Neural cell (in vitro differentiated cells): ENCODE results near the gene KCNJ8. TPM values are rescaled to one million over a fixed set of nuclear protein-coding genes. Genes with fewer than 3 reads are reported as not detected.
A peak's percentile ranks its signal among the peaks of the same experiment; 100 is the strongest.

Experiments
- H2AFZ ChIP-seq: fragments of 200-600, 300-800 bp; sonication (generic), shearing (Covaris generic); 2 replicates; pipeline ENCODE4 v1.6.0; 2014; ENCODE audit warnings: low read depth, mild to moderate bottlenecking, antibody characterized with exemption, low read length, moderate library complexity
- H3F3A ChIP-seq: fragments of 200-600 bp; shearing (Covaris generic); 2 replicates; pipeline ENCODE4 v1.6.1; 2016; ENCODE audit warnings: mild to moderate bottlenecking, moderate library complexity, mixed read lengths, antibody characterized with exemption, low read length; ENCODE audit not compliant: insufficient read depth, poor library complexity, severe bottlenecking
- H3K27ac ChIP-seq: fragments of 200-600, 300-800 bp; sonication (generic), shearing (Covaris generic); 2 replicates; pipeline ENCODE4 v1.5.1; 2014; ENCODE audit warnings: mild to moderate bottlenecking, low read length, moderate library complexity
- H3K27me3 ChIP-seq: fragments of 300-800, 200-600 bp; sonication (generic), shearing (Covaris generic); 2 replicates; pipeline ENCODE4 v1.6.0; 2014; ENCODE audit warnings: mild to moderate bottlenecking, low read depth, low read length, moderate library complexity; ENCODE audit not compliant: insufficient read depth
- H3K36me3 ChIP-seq: fragments of 300-800, 200-600 bp; sonication (generic), shearing (Covaris generic); 2 replicates; pipeline ENCODE4 v1.5.1; 2014; ENCODE audit warnings: mild to moderate bottlenecking, antibody characterized with exemption, low read length, moderate library complexity; ENCODE audit not compliant: insufficient read depth
- H3K4me2 ChIP-seq: fragments of 300-800, 200-600 bp; sonication (generic), shearing (Covaris generic); 2 replicates; pipeline ENCODE4 v1.6.0; 2014; ENCODE audit warnings: mild to moderate bottlenecking, low read length
- H3K4me3 ChIP-seq: fragments of 300-800, 200-600 bp; sonication (generic), shearing (Covaris generic); 2 replicates; pipeline ENCODE4 v1.5.1; 2014; ENCODE audit warnings: mild to moderate bottlenecking, low read length, moderate library complexity
- H3K79me2 ChIP-seq: fragments of 200-600 bp; shearing (Covaris generic); replicated peaks from 2 replicates; pipeline ENCODE4 v1.6.0; 2014; ENCODE audit warnings: mild to moderate bottlenecking, low read length, moderate library complexity; ENCODE audit not compliant: insufficient read depth
- H3K9ac ChIP-seq: fragments of 300-800, 200-600 bp; sonication (generic), shearing (Covaris generic); 2 replicates; pipeline ENCODE4 v1.6.1; 2016; ENCODE audit warnings: mild to moderate bottlenecking, low read length, mixed read lengths
- H3K9me2 ChIP-seq: fragments of 200-600 bp; shearing (Covaris generic); 2 replicates; pipeline ENCODE4 v1.6.1; 2016; ENCODE audit warnings: mild to moderate bottlenecking, low read length, mixed read lengths; ENCODE audit not compliant: insufficient read depth
- H3K9me3 ChIP-seq: fragments of 200-600, 300-800 bp; sonication (generic), shearing (Covaris generic); 2 replicates; pipeline ENCODE4 v1.6.1; 2016; ENCODE audit warnings: mild to moderate bottlenecking, mixed run types, low read length, moderate library complexity, mixed read lengths
- H4K20me1 ChIP-seq: fragments of 200-600 bp; shearing (Covaris generic); 2 replicates; pipeline ENCODE4 v1.6.1; 2016; ENCODE audit warnings: mild to moderate bottlenecking, mixed run types; ENCODE audit not compliant: insufficient read depth
- CTCF ChIP-seq: fragments of 450-650 bp; IDR thresholded peaks from 2 replicates; pipeline ENCODE4 v1.5.1; 2014; ENCODE audit warnings: antibody characterized with exemption, mild to moderate bottlenecking, moderate library complexity; ENCODE audit not compliant: poor library complexity, severe bottlenecking
- EP300 ChIP-seq: fragments of 450-650 bp; conservative IDR thresholded peaks from 2 replicates; pipeline ENCODE4 v1.6.1; 2014; ENCODE audit warnings: antibody characterized with exemption, mild to moderate bottlenecking, moderate library complexity; ENCODE audit not compliant: poor library complexity, severe bottlenecking
- EZH2 ChIP-seq: fragments of 200-600, 300-800 bp; shearing (Covaris generic), sonication (generic); IDR thresholded peaks from 2 replicates; pipeline ENCODE4 v1.6.1; 2014; ENCODE audit warnings: antibody characterized with exemption, low read length, borderline replicate concordance, mild to moderate bottlenecking; ENCODE audit not compliant: insufficient read depth, poor library complexity, severe bottlenecking
- MXI1 ChIP-seq: fragments of 450-650 bp; conservative IDR thresholded peaks from 2 replicates; pipeline ENCODE4 v1.6.1; 2014; ENCODE audit warnings: antibody characterized with exemption, mild to moderate bottlenecking; ENCODE audit not compliant: poor library complexity, severe bottlenecking
- POLR2AphosphoS5 ChIP-seq: IDR thresholded peaks from 2 replicates; pipeline ENCODE4 v1.6.1; 2012
- RAD21 ChIP-seq: fragments of 450-650 bp; conservative IDR thresholded peaks from 2 replicates; pipeline ENCODE4 v1.6.1; 2014; ENCODE audit warnings: antibody characterized with exemption, mild to moderate bottlenecking, moderate library complexity
- REST ChIP-seq: IDR thresholded peaks from 2 replicates; pipeline ENCODE4 v1.6.1; 2012; ENCODE audit warnings: borderline replicate concordance
- SMC3 ChIP-seq: fragments of 450-650 bp; conservative IDR thresholded peaks from 2 replicates; pipeline ENCODE4 v1.6.1; 2014; ENCODE audit warnings: antibody characterized with exemption, mild to moderate bottlenecking, moderate library complexity; ENCODE audit not compliant: poor library complexity
- TAF1 ChIP-seq: IDR thresholded peaks from 2 replicates; pipeline ENCODE4 v1.6.1; 2012; ENCODE audit warnings: low read depth
- polyA minus RNA-seq: library from RNA; depleted of rRNA, polyadenylated mRNA; stranded (reverse); fragments of >200 nt; gene quantifications from 2 replicates; pipeline ENCODE4 v1.2.3, GENCODE V29; 2014
- polyA plus RNA-seq: library from polyadenylated mRNA; depleted of rRNA; stranded (reverse); fragments of >200 nt; gene quantifications from 2 replicates; pipeline ENCODE4 v1.2.3, GENCODE V29; 2014

KCNJ8 gene
- polyA plus RNA-seq (0.34 TPM in 1 of 2 replicates, not detected in the other), polyA minus RNA-seq (not detected in 2 replicates)

- no peaks in the 10 kb centered on the region for H3K36me3 ChIP-seq
- no peak within 1 kb of the TSS for H2AFZ ChIP-seq
- H3K79me2 ChIP-seq: no peaks in the 10 kb centered on the region
- H3K27me3 ChIP-seq: peaks cover 5% of the 10 kb centered on the region
- H3F3A ChIP-seq: no peaks in the 10 kb centered on the region
- no peak within 1 kb of the TSS for H3K27ac ChIP-seq
- peak within 1 kb of the TSS; percentile 19 for H3K4me2 ChIP-seq
- H3K9me2 ChIP-seq: no peaks in the 10 kb centered on the region
- no peaks in the 10 kb centered on the region for H3K9me3 ChIP-seq
- TF ChIP-seq EP300 (no peak), MXI1 (no peak), CTCF (no peak), POLR2AphosphoS5 (no peak), SMC3 (no peak), RAD21 (no peak), EZH2 (no peak), TAF1 (no peak), REST (no peak)
- H4K20me1 ChIP-seq: no peaks in the 10 kb centered on the region
- peak within 1 kb of the TSS; percentile 63 for H3K4me3 ChIP-seq
- H3K9ac ChIP-seq: no peak within 1 kb of the TSS
These were observed at the start of gene KCNJ8 for GRCh38 chr12:21774358-21775132. TSS of gene KCNJ8 (minus strand) at chr12:21774706. CDS start at chr12:21773616, 1,090 bp downstream.

GRCh38 chr12:21823581-21823980 is 49.1 kb upstream of the KCNJ8 start:
- Histone ChIP-seq H3K9me3 (no peaks in the 10 kb centered on the region), H3K36me3 (no peaks in the 10 kb centered on the region), H3K9me2 (no peaks in the 10 kb centered on the region), H2AFZ (no peak overlapping the region), H3K79me2 (no peaks in the 10 kb centered on the region), H3K27me3 (no peaks in the 10 kb centered on the region), H3K4me2 (no peak overlapping the region), H4K20me1 (no peaks in the 10 kb centered on the region), H3F3A (no peaks in the 10 kb centered on the region), H3K4me3 (no peak overlapping the region), H3K27ac (no peak overlapping the region), H3K9ac (no peak overlapping the region)
- TF ChIP-seq MXI1 (no peak), EP300 (no peak), POLR2AphosphoS5 (no peak), EZH2 (no peak), SMC3 (no peak), RAD21 (no peak), CTCF (no peak)
